Chondrocyte (in vitro differentiated cells): Measurements from ENCODE around the gene MYOCOS. TPM values are rescaled to one million over a fixed set of nuclear protein-coding genes. Genes with fewer than 3 reads are reported as not detected.

ENCODE experiments used
- DNase-seq: peaks from one replicate; pipeline ENCODE4 v3.0.0; 2021; ENCODE audit warnings: mixed read lengths, low spot score
- H3K27ac Mint-ChIP-seq: one replicate; pipeline ENCODE4 v1.8.0; 2021; ENCODE audit warnings: mild to moderate bottlenecking, moderate library complexity, mixed read lengths; ENCODE audit not compliant: unreplicated experiment
- H3K27me3 Mint-ChIP-seq: 2 replicates; pipeline ENCODE4 v1.8.0; 2021; ENCODE audit warnings: low read depth, mixed read lengths
- H3K36me3 Mint-ChIP-seq: 2 replicates; pipeline ENCODE4 v1.8.0; 2021; ENCODE audit warnings: low read depth, mixed read lengths
- H3K4me1 Mint-ChIP-seq: 2 replicates; pipeline ENCODE4 v1.8.0; 2021; ENCODE audit warnings: low read depth, mild to moderate bottlenecking, mixed read lengths
- H3K4me3 Mint-ChIP-seq: one replicate; pipeline ENCODE4 v1.8.0; 2021; ENCODE audit warnings: mild to moderate bottlenecking, moderate library complexity, mixed read lengths; ENCODE audit not compliant: unreplicated experiment
- H3K9me3 Mint-ChIP-seq: 2 replicates; pipeline ENCODE4 v1.8.0; 2021; ENCODE audit warnings: low read depth, mixed read lengths
- long read RNA-seq: library from polyadenylated mRNA; stranded (forward); transcript quantifications from one replicate; pipeline ENCODE4 v2.0.0, GENCODE V29; 2021
- total RNA-seq: library from RNA; stranded (reverse); gene quantifications from 3 replicates; pipeline ENCODE4 v1.2.1, GENCODE V29; 2021
- TF ChIP-seq, protein P1 (sequence below): fragments of 200-600 bp; sonication (generic); IDR thresholded peaks from 2 replicates; pipeline ENCODE4 v1.5.0; 2021; ENCODE audit warnings: antibody characterized with exemption, mild to moderate bottlenecking, moderate library complexity

The MYOCOS gene
- 0.12 to 0.27 TPM in 2 of 3 replicates, not detected in the other for total RNA-seq
- long read RNA-seq: 0 reads

GRCh38 chr1:171622152-171622462, at the start of gene MYOCOS:
Gene MYOCOS (plus strand): TSS chr1:171622243. CDS start chr1:171623884, 1,641 bp downstream.
- DNase-seq: no peak
- no peaks in the 10 kb centered on the region for H3K4me1 Mint-ChIP-seq
- no peak within 1 kb of the TSS for H3K4me3 Mint-ChIP-seq
- H3K9me3 Mint-ChIP-seq: no peaks in the 10 kb centered on the region
- no peaks in the 10 kb centered on the region for H3K36me3 Mint-ChIP-seq
- H3K27me3 Mint-ChIP-seq: peaks cover 12% of the 10 kb centered on the region
- H3K27ac Mint-ChIP-seq: no peak within 1 kb of the TSS
- TF ChIP-seq, protein P1, sequence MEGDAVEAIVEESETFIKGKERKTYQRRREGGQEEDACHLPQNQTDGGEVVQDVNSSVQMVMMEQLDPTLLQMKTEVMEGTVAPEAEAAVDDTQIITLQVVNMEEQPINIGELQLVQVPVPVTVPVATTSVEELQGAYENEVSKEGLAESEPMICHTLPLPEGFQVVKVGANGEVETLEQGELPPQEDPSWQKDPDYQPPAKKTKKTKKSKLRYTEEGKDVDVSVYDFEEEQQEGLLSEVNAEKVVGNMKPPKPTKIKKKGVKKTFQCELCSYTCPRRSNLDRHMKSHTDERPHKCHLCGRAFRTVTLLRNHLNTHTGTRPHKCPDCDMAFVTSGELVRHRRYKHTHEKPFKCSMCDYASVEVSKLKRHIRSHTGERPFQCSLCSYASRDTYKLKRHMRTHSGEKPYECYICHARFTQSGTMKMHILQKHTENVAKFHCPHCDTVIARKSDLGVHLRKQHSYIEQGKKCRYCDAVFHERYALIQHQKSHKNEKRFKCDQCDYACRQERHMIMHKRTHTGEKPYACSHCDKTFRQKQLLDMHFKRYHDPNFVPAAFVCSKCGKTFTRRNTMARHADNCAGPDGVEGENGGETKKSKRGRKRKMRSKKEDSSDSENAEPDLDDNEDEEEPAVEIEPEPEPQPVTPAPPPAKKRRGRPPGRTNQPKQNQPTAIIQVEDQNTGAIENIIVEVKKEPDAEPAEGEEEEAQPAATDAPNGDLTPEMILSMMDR: no peak

DNA sequence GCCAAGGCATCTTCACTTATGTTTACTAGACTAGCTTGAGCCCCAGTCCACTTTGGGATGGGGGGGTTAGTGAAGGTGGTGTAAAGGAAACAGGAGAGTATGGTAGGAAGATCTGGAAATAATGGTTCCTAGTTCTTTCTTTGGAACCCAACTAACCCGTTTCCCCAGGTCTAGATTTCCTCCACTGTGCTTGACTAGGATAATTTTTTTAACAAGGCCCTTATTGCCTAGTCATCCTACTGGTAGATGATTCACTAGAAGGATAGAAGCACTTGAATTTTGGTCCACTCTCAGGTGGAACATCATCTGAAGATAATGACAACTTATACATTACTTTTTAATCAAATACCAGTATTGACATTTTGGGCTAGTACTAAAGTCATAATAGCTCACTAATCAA, 45.9 kb upstream of the MYOCOS start:
- peaks cover 30% of the 10 kb centered on the region for H3K36me3 Mint-ChIP-seq
- TF ChIP-seq, protein P1: no peak
- H3K27ac Mint-ChIP-seq: no peak overlapping the region
- no peak for DNase-seq
- no peaks in the 10 kb centered on the region for H3K27me3 Mint-ChIP-seq
- no peak overlapping the region for H3K4me3 Mint-ChIP-seq
- H3K9me3 Mint-ChIP-seq: no peaks in the 10 kb centered on the region
- no peaks in the 10 kb centered on the region for H3K4me1 Mint-ChIP-seq

DNA sequence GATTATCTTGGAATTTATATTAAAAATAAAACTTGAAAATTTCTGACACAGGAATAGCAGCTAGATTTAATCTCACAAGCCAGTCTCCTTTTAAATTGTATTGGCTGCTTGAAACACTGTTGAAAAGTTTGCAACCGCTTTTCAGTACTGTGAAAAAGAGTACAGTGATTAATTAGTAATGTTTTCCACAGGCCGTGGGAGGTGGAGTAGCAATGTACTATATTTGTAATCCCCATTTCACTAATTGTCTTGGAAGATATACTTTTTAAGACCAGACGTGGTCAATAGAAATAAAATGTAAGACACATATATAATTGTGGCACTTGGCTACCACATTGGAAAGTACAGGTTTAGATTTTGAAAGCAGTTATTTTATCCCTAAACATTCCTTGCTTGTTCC, 40.8 kb upstream of the MYOCOS start:
- H3K27me3 Mint-ChIP-seq: no peaks in the 10 kb centered on the region
- no peak overlapping the region for H3K4me3 Mint-ChIP-seq
- no peak overlapping the region for H3K27ac Mint-ChIP-seq
- no peaks in the 10 kb centered on the region for H3K9me3 Mint-ChIP-seq
- peaks cover 35% of the 10 kb centered on the region for H3K36me3 Mint-ChIP-seq
- peaks cover 4% of the 10 kb centered on the region for H3K4me1 Mint-ChIP-seq
- TF ChIP-seq, protein P1: no peak
- no peak for DNase-seq

GRCh38 chr1:171581766-171582165, 40.3 kb upstream of the MYOCOS start:
- Mint-ChIP-seq H3K27me3 (no peaks in the 10 kb centered on the region), H3K27ac (no peak overlapping the region), H3K9me3 (no peaks in the 10 kb centered on the region), H3K4me3 (no peak overlapping the region), H3K36me3 (peaks cover 33% of the 10 kb centered on the region), H3K4me1 (peaks cover 4% of the 10 kb centered on the region)
- TF ChIP-seq, protein P1: no peak
- DNase-seq: no peak

DNA sequence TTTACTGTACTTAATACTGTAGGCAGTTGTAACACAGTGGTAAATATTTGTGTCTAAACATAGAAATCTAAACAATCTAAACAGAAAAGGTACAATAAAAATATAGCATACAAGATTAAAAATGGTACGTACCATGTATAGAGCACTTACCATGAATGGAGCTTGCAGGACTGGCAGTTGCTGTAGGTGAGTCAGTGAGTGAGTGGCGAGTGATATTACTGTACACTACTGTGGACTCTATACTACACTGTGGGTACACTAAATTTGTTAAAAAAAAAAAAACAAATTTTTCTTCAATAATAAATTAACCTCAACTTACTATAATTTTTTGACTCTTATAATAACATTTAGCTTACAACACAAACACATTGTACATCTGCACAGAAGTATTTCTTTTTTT, 39.5 kb upstream of the MYOCOS start:
- TF ChIP-seq, protein P1: no peak
- no peak overlapping the region for H3K27ac Mint-ChIP-seq
- peaks cover 4% of the 10 kb centered on the region for H3K4me1 Mint-ChIP-seq
- H3K36me3 Mint-ChIP-seq: peaks cover 32% of the 10 kb centered on the region
- no peak overlapping the region for H3K4me3 Mint-ChIP-seq
- no peaks in the 10 kb centered on the region for H3K9me3 Mint-ChIP-seq
- no peak for DNase-seq
- no peaks in the 10 kb centered on the region for H3K27me3 Mint-ChIP-seq
